ENCODE data around the gene FAM72B. TPM values are rescaled to one million over a fixed set of nuclear protein-coding genes. Genes with fewer than 3 reads are reported as not detected.
A peak's percentile ranks its signal among the peaks of the same experiment; 100 is the strongest.
"Not testable (repeated sequence)": the region's sequence is repeated elsewhere in the genome, so short reads cannot be mapped to it uniquely, and the experiment has no call there.

The FAM72B gene
- polyA plus RNA-seq, 1 donor = 1.8 TPM

- H3K36me3 ChIP-seq (ENCODE audit: control insufficient read depth, insufficient read depth, low read length); H3K27me3 ChIP-seq (ENCODE audit: control insufficient read depth, insufficient read depth, low read length); H3K27ac ChIP-seq (ENCODE audit: low read length); H3K9me3 ChIP-seq (ENCODE audit: control insufficient read depth, low read depth, low read length); H3K4me1 ChIP-seq (ENCODE audit: control insufficient read depth, insufficient read depth, low read length); H3K4me3 ChIP-seq (ENCODE audit: low read length); DNase-seq: not testable (repeated sequence)
- WGBS (ENCODE audit: insufficient coverage, low lambda C conversion rate) = no CpG with 5 or more reads among the region's 1 CpG
Observed at GRCh38 chr1:121151294-121151693, 32.8 kb downstream of the FAM72B start.

DNA sequence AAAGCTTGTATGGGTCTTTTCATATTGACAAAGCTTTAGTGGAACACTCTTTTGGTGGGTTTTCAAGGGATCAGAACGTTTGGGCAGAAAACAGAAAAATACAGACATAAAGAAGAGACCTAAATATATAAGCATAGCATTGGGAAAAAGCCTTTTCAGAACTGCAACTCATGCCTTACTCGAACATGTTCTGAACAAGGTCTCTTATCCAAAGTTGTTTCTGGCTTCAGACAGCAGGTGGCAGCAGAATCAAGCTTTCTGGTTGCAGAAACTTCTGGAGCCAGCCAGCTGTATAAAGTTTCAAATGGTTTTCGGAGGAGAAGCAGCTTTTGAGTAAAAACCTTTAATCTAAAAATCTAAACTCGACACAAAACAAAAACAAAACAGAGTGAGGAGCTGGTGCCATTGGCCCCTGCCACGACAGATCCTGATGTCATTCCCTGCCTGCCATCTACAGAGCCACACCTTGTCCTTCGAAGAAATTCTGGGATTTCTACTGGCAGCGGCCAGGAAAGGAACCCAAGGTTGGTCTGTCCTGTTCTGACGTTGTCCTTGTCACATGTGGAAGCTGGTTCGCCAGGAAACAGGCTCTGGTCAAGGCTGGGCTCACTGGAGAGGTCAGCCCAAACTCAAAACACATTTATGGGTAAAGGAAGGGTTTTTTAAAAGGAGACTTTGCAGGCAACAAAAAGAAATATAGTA is 35.5 kb downstream of the FAM72B start:
- not testable (repeated sequence) for H3K27me3 ChIP-seq (ENCODE audit: control insufficient read depth, insufficient read depth, low read length); H3K27ac ChIP-seq (ENCODE audit: low read length); H3K4me3 ChIP-seq (ENCODE audit: low read length); H3K4me1 ChIP-seq (ENCODE audit: control insufficient read depth, insufficient read depth, low read length); DNase-seq; H3K36me3 ChIP-seq (ENCODE audit: control insufficient read depth, insufficient read depth, low read length); H3K9me3 ChIP-seq (ENCODE audit: control insufficient read depth, low read depth, low read length)
- no CpG with 5 or more reads among the region's 9 CpGs for WGBS (ENCODE audit: insufficient coverage, low lambda C conversion rate)

- not testable (repeated sequence) for H3K27me3 ChIP-seq (ENCODE audit: control insufficient read depth, insufficient read depth, low read length); H3K27ac ChIP-seq (ENCODE audit: low read length); H3K9me3 ChIP-seq (ENCODE audit: control insufficient read depth, low read depth, low read length); DNase-seq; H3K4me1 ChIP-seq (ENCODE audit: control insufficient read depth, insufficient read depth, low read length); H3K36me3 ChIP-seq (ENCODE audit: control insufficient read depth, insufficient read depth, low read length); H3K4me3 ChIP-seq (ENCODE audit: low read length)
- WGBS (ENCODE audit: insufficient coverage, low lambda C conversion rate) = no CpG with 5 or more reads among the region's 6 CpGs
Observed at GRCh38 chr1:121140393-121140792, 43.7 kb downstream of the FAM72B start.

DNA sequence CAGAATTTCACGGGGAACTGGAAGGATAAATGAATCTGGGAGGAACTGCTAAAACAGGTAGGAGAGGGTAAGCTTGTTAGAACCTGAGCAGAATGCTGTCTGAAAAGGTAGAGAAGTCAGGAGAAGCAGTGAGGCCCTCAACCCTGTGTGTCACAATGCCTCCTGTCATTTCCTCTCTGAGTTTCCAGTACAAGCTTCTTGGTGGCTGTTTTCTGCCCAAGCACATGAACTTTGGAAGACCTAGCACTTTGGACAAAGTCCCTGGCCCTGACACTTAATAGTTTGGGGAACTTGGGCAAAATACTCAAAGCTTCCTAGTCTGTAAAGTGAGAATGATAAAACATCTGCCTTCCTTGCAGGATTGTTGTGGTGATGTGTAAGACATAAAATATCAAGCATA is 52.6 kb downstream of the FAM72B start:
- H3K27me3 ChIP-seq (ENCODE audit: control insufficient read depth, insufficient read depth, low read length); H3K4me3 ChIP-seq (ENCODE audit: low read length); H3K4me1 ChIP-seq (ENCODE audit: control insufficient read depth, insufficient read depth, low read length); DNase-seq; H3K36me3 ChIP-seq (ENCODE audit: control insufficient read depth, insufficient read depth, low read length); H3K27ac ChIP-seq (ENCODE audit: low read length); H3K9me3 ChIP-seq (ENCODE audit: control insufficient read depth, low read depth, low read length): not testable (repeated sequence)
- no CpG with 5 or more reads among the region's 1 CpG for WGBS (ENCODE audit: insufficient coverage, low lambda C conversion rate)

GRCh38 chr1:121118480-121118824 is 65.7 kb downstream of the FAM72B start:
- Histone ChIP-seq H3K27ac (ENCODE audit: low read length) (peak overlapping the region; percentile 42), H3K4me3 (ENCODE audit: low read length) (peak overlapping the region; percentile 33)
- H3K9me3 ChIP-seq (ENCODE audit: control insufficient read depth, low read depth, low read length); H3K4me1 ChIP-seq (ENCODE audit: control insufficient read depth, insufficient read depth, low read length); H3K27me3 ChIP-seq (ENCODE audit: control insufficient read depth, insufficient read depth, low read length); H3K36me3 ChIP-seq (ENCODE audit: control insufficient read depth, insufficient read depth, low read length): not testable (repeated sequence)
- peak; percentile 0 to 6 for DNase-seq
- no CpG with 5 or more reads among the region's 20 CpGs for WGBS (ENCODE audit: insufficient coverage, low lambda C conversion rate)

Other genes starting within 250 kb of the FAM72B start
- gene SRGAP2C, start 635 bp upstream of the FAM72B start, polyA plus RNA-seq = 6.6 TPM

All from large intestine (tissue), 3 donors.